Activated naive CD8-positive, alpha-beta T cell treated with anti-CD3 and anti-CD28 coated beads, Interleukin-2, amount 10 ng/mL, durations not matched to agents 7 days and 5 days (primary cell): ENCODE measurements around the gene PLPPR2. TPM values are rescaled to one million over a fixed set of nuclear protein-coding genes. Genes with fewer than 3 reads are reported as not detected.
"Not testable (repeated sequence)": the region's sequence is repeated elsewhere in the genome, so short reads cannot be mapped to it uniquely, and the experiment has no call there.

ENCODE experiments used
- ATAC-seq: fragments of 150-1000 bp; cut with Tn5 transposase; one replicate; pipeline ENCODE4 v1.10.0; 2021; ENCODE audit warnings: low read depth, moderate library complexity
- POLR2A ChIA-PET: fragments of 350-600 bp; sonication (Branson Sonifier 250); formaldehyde crosslinking; loops from one replicate; lab custom pipeline; 2021; ENCODE audit warnings: antibody characterized with exemption; lab: Charles Lee
- DNase-seq: peaks from one replicate; pipeline ENCODE4 v3.0.0; 2021
- H3K27ac Mint-ChIP-seq: one replicate; pipeline ENCODE4 v1.8.0; 2022; ENCODE audit warnings: mild to moderate bottlenecking, mixed read lengths
- H3K27me3 Mint-ChIP-seq: one replicate; pipeline ENCODE4 v1.8.0; 2022; ENCODE audit warnings: mild to moderate bottlenecking, moderate library complexity, mixed read lengths
- H3K36me3 Mint-ChIP-seq: one replicate; pipeline ENCODE4 v1.8.0; 2021; ENCODE audit warnings: mild to moderate bottlenecking, mixed read lengths
- H3K4me1 Mint-ChIP-seq: one replicate; pipeline ENCODE4 v1.8.0; 2021; ENCODE audit warnings: mixed read lengths
- H3K4me3 Mint-ChIP-seq: one replicate; pipeline ENCODE4 v1.8.0; 2022; ENCODE audit warnings: mild to moderate bottlenecking, moderate library complexity, mixed read lengths
- H3K9me3 Mint-ChIP-seq: one replicate; pipeline ENCODE4 v1.8.0; 2021; ENCODE audit warnings: mixed read lengths
- total RNA-seq, 2 experiments: library from RNA; stranded (reverse); gene quantifications; one replicate each; pipeline ENCODE4 v1.2.3, GENCODE V29; 2021

Gene PLPPR2, protein sequence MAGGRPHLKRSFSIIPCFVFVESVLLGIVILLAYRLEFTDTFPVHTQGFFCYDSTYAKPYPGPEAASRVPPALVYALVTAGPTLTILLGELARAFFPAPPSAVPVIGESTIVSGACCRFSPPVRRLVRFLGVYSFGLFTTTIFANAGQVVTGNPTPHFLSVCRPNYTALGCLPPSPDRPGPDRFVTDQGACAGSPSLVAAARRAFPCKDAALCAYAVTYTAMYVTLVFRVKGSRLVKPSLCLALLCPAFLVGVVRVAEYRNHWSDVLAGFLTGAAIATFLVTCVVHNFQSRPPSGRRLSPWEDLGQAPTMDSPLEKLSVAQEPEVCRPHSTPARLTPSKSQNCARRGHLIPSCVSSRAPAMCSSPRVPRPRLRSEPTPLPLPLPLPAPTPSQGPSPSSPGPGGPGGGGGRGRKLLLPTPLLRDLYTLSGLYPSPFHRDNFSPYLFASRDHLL
- 1 to 10 TPM; 5.5 to 6.3 TPM for total RNA-seq

DNA sequence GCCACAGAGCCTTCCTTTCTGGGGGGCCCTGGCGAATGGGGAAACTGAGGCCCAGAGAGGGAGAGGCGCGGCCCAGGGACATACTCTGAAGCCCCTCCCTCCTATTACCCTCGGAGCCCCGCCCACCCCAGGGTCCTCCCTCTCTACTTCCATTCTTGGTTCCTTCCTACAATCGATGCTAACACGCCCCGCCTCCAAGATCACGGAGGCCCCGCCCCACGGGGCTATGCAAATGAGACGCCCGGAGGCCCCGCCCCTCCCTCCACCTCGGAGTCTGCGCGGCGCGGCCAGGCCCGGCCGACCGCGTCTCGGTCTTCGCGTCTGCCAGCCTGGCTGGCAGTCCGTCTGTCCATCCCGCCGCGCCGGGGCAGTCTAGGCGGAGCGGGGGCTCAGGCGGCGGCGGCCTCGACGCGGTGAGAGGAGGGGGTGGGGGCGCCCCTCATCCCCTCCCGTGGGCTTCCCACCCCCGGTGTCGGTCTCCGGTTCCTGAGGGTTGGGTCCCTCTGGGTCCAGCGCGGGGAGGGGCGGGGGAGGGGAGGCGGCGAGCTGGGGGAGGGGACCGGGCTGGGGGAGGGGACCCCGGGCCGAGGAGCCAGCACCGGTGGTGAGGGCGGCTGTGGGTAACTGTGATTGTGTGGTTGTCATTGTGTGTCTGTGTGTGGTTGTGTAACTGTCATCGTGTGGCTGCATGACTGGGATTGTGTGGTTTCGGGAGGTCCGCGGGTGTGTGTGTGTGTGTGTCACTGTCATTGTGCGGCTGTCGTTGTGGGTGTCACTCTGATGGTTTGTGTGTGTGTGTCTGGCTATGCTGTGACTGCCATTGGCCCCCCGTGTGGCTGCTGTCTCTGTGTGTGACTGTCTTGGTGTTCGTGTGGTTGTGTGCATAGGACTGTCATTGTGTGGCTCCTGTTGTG, at the start of gene PLPPR2:
Gene PLPPR2, plus strand, starts transcription at position 273 of the 914 bp plus-strand sequence. CDS start 2,242 bp downstream, outside the sequence.
- peaks cover 24% of the 10 kb centered on the region for H3K27me3 Mint-ChIP-seq
- H3K9me3 Mint-ChIP-seq = no peaks in the 10 kb centered on the region
- DNase-seq (peak; percentile 87), ATAC-seq (peak; percentile 82)
- POLR2A ChIA-PET = no interaction called here
- peaks cover 2% of the 10 kb centered on the region for H3K36me3 Mint-ChIP-seq
- H3K4me1 Mint-ChIP-seq = peaks cover 5% of the 10 kb centered on the region
- H3K27ac Mint-ChIP-seq = no peak within 1 kb of the TSS
- H3K4me3 Mint-ChIP-seq = peak within 1 kb of the TSS; percentile 62

DNA sequence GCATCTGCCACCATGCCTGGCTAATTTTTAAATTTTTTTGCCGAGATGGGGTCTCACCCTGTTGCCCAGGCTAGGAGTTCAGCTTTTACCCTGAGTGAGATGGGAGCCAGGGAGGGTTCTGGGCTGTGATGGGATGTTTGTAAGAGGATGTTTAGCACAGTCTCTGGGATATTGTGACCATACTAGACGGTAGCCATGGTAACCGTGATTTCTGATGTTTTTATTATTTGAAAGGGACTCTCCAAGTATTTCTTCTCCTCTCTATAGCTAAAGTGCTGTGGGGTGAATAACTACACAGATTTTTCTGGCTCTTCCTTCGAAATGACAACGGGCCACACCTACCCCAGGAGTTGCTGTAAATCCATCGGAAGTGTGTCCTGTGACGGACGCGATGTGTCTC, 48.9 kb upstream of the PLPPR2 start:
- POLR2A ChIA-PET = no interaction called here
- DNase-seq (no peak), ATAC-seq (no peak)
- H3K36me3 Mint-ChIP-seq = no peaks in the 10 kb centered on the region
- no peaks in the 10 kb centered on the region for H3K9me3 Mint-ChIP-seq
- H3K4me1 Mint-ChIP-seq = no peaks in the 10 kb centered on the region
- H3K27me3 Mint-ChIP-seq = peaks cover 8% of the 10 kb centered on the region
- no peak overlapping the region for H3K4me3 Mint-ChIP-seq
- no peak overlapping the region for H3K27ac Mint-ChIP-seq

DNA sequence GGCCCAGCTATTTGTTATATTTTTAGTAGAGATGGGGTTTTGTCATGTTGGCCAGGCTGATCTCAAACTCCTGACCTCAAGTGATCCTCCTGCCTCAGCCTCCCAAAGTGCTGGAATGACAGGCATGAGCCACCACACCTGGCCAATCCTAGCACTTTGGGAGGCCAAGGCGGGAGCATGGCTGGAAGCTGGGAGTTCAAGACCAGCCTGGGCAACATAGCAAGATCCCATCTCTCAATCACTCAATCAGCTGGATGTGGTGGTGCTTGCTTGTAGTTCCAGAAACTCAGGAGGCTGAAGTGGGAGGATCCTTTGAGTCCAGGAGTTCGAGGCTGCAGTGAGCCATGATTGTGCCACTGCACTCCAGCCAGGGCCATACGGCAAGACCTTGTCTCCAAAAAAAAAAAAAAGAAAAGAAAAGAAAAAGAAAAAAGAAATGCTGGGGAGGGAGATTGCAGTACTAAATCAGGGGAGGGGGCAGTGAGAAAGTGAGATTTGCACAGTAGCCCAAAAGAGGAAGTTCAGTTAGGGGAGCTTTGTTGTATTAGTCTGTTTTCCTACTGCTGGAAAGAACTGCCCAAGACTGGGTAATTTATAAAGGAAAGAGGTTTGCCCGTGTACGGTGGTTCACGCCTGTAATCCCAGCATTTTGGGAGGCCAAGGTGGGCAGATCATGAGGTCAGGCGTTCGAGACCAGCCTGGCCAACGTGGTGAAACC, 34.8 kb upstream of the PLPPR2 start:
- not testable (repeated sequence) for H3K36me3 Mint-ChIP-seq, H3K27ac Mint-ChIP-seq, H3K4me3 Mint-ChIP-seq, DNase-seq, H3K9me3 Mint-ChIP-seq, ATAC-seq
- Mint-ChIP-seq H3K27me3 (peaks cover 15% of the 10 kb centered on the region), H3K4me1 (peaks cover 31% of the 10 kb centered on the region)
- POLR2A ChIA-PET = interaction anchor here (0.6 kb wide), 1 partner anchor 199 kb away, joined by 3 read pairs; no protein-coding TSS in a partner anchor

DNA sequence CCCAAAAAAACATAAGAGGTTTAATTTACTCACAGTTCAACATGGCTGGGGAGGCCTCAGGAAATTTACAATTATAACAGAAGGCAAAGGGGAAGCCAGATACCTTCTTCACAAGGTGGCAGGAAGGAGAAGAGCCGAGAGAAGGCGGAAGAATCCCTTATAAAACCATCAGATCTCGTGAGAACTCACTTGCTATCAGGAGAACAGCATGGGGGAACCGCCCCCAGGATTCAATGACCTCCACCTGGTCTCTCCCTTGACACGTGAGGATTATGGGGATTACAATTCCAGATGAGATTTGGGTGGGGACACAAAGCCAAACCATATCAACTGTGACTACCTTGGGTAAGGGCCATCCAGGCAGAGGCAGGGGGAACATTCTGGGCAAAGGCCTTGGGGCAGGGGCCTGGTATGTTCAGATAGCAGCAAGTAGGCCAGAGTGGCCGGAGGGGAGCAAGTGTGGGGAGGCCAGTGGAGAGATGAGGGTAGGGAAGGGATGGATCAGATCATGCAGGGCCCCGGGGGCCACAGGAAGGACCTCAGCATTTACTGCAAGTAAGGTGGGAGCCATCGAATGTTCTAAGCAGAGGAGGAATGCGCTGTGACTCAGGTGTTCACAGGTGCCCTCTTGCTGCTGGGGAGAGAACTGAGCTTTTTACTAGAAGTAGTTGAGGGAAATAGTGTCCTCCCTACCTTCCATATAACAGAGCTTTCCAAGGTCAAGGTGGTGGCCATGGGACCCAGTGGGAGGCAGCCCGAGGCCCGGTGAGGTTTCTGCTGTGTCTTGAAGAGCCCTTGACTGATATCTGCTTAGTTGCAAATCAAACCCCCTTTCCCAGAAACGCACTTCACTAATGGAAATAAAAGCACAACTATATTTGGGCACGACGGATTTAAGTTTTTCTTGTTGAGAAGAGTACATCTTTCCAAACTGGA, 33.8 kb upstream of the PLPPR2 start:
- ATAC-seq = no peak
- peaks cover 5% of the 10 kb centered on the region for H3K36me3 Mint-ChIP-seq
- H3K4me3 Mint-ChIP-seq = no peak overlapping the region
- no peaks in the 10 kb centered on the region for H3K9me3 Mint-ChIP-seq
- peaks cover 15% of the 10 kb centered on the region for H3K27me3 Mint-ChIP-seq
- DNase-seq = no peak
- POLR2A ChIA-PET = interaction anchor here (0.5 to 4.1 kb wide), 2 partner anchors 53 to 275 kb away, joined by 7 to 34 read pairs; partner anchors contain the start of gene SWSAP1
- no peak overlapping the region for H3K27ac Mint-ChIP-seq
- peaks cover 31% of the 10 kb centered on the region for H3K4me1 Mint-ChIP-seq

DNA sequence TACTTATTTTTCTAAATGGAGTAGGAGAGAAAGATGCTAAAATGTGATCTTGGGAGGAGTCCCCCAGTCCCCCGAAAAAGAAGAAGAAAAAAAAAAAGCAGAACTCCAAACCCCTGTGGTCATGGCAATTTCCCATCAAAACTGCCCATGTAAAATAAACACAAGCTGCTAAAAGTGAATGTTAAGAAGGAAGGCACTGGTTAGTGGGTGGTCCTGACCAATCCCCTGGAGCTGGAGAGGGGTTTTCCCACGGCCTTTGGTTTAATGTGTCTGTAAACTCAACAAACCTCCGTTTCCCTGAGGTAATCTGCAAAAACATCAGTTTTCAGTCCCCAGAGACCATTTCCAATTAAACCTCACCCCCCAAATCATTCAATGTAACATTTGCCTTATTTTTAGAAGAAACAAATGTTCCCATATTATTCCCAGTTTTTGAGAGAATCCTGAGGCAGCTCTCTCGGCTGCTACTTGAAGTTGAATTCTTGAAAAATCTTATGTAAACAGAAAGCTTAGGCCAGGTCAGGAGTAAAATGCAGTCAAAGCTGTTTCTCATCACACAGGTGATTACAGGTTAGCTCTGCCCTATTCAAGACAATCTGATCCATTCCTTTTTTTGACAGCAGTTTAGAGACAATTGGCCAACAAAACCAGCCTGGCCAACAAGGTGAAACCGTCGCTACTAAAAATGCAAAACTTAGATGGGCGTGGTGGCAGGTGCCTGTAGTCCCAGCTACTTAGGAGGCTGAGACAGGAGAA, 32.8 kb upstream of the PLPPR2 start:
- Mint-ChIP-seq H3K4me3 (no peak overlapping the region), H3K27ac (no peak overlapping the region), H3K36me3 (peaks cover 9% of the 10 kb centered on the region), H3K27me3 (peaks cover 15% of the 10 kb centered on the region), H3K4me1 (peaks cover 31% of the 10 kb centered on the region), H3K9me3 (no peaks in the 10 kb centered on the region)
- ATAC-seq (no peak), DNase-seq (no peak)
- POLR2A ChIA-PET = interaction anchor here (3.2 to 4.1 kb wide), 2 partner anchors 24 to 52 kb away, joined by 13 to 34 read pairs; partner anchors contain the start of genes CCDC159, SWSAP1 and TMEM205

DNA sequence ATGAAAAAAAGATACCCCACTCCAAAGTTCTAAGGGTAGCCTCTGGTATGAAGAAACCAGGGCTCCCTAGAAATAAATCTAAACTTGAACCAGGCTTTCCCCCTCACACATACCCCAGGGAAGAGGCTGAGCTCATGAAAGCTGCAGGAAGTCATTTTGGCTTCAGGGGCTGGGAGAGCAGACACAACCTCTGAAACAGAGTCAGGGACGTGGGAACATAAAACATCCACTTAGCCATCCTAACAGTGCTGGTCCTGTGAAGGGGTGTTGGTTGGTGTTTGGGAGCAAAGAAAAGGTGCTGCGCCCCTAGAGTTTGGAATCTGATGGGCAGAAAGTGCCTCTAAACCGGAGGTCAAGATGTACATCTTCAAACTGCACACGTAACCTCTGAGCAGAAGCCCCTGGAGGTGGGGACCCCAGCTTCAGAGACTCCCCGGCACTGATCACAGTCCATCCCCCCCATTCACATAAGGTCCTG, 31.6 kb upstream of the PLPPR2 start:
- Mint-ChIP-seq H3K27me3 (peaks cover 7% of the 10 kb centered on the region), H3K9me3 (no peaks in the 10 kb centered on the region), H3K4me3 (peak overlapping the region; percentile 69), H3K36me3 (peaks cover 9% of the 10 kb centered on the region), H3K4me1 (peaks cover 30% of the 10 kb centered on the region), H3K27ac (peak overlapping the region; percentile 96)
- no peak for DNase-seq
- peak; percentile 7 for ATAC-seq
- POLR2A ChIA-PET = interaction anchor here (0.6 to 4.1 kb wide), 8 partner anchors 16 to 244 kb away, joined by 3 to 34 read pairs (median 4); partner anchors contain the start of genes CCDC159, RAB3D, SWSAP1 and TMEM205

DNA sequence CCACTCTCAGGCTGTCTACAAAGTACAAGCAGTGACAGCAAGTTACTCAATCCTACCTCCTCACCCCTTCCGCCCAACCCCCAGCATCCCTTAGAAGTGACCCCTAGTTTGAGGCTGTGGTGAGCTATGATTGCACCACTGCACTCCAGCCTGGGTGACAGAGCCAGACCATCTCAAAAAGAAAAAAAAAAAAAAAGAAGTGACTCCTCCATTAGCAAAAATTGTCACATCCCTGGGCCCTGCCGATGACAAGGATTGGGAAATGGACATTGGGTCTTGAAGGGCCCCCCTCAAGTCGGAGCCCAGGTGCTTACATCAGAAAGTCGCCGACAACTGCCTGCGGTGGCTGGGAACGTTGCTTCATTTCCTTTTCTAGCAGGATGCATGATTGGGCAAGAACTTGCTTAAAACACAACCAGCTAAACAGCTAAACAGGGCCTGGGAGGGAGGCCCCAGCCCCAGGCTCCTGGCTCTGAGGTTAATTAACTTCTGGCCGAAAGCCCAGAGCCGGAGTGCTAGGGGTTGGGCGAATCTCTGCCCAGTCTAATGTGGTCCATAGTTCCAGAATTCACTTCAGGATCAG, 31.1 kb upstream of the PLPPR2 start:
- H3K9me3 Mint-ChIP-seq = no peaks in the 10 kb centered on the region
- peaks cover 3% of the 10 kb centered on the region for H3K27me3 Mint-ChIP-seq
- peak; percentile 89 for ATAC-seq
- H3K27ac Mint-ChIP-seq = peak overlapping the region; percentile 96
- peak; percentile 67 for DNase-seq
- POLR2A ChIA-PET = interaction anchor here (0.6 to 4.1 kb wide), 10 partner anchors 12 to 524 kb away, joined by 3 to 34 read pairs (median 3); partner anchors contain the start of genes CCDC159, RAB3D, SWSAP1 and TMEM205
- peaks cover 9% of the 10 kb centered on the region for H3K36me3 Mint-ChIP-seq
- peak overlapping the region; percentile 69 for H3K4me3 Mint-ChIP-seq
- peaks cover 30% of the 10 kb centered on the region for H3K4me1 Mint-ChIP-seq

DNA sequence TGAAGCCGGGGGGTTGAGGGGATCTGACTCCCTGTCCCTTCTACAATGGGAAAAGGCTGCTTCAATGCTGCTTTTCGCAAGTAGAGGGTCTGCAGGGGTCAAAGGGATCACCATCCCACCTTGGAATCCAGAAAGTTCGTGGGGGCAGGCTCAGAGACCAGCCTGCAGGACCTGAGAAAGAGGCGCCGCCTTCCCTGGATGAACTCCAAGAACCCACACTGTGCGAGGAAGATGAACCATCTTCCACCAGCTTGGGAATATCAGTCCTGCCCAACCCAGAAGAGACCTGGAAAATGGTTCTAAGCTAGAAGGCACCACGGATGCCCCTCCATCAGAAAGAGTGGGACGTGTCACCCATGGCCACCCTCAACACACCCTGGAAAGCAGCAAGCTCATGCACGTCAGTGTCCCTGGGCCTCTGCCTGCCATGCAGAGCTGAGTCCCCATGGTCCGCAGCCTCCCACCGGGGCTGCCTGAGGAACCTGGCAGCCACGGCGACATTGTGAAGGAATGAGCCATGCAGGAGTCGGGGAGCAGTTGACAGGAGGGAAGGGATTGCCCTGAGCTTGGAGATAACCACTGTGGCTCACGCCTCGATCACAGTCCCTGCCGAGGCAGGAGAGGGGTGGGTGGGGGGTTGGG, 30.4 kb upstream of the PLPPR2 start:
- peaks cover 3% of the 10 kb centered on the region for H3K27me3 Mint-ChIP-seq
- DNase-seq (no peak), ATAC-seq (peak; percentile 7)
- POLR2A ChIA-PET = interaction anchor here (0.7 to 4.1 kb wide), 7 partner anchors 11 to 525 kb away, joined by 3 to 34 read pairs (median 4); partner anchors contain the start of genes CCDC159, RAB3D, SWSAP1 and TMEM205
- H3K9me3 Mint-ChIP-seq = no peaks in the 10 kb centered on the region
- H3K27ac Mint-ChIP-seq = peak overlapping the region; percentile 96
- H3K4me3 Mint-ChIP-seq = peak overlapping the region; percentile 69
- peaks cover 9% of the 10 kb centered on the region for H3K36me3 Mint-ChIP-seq
- H3K4me1 Mint-ChIP-seq = peaks cover 30% of the 10 kb centered on the region

DNA sequence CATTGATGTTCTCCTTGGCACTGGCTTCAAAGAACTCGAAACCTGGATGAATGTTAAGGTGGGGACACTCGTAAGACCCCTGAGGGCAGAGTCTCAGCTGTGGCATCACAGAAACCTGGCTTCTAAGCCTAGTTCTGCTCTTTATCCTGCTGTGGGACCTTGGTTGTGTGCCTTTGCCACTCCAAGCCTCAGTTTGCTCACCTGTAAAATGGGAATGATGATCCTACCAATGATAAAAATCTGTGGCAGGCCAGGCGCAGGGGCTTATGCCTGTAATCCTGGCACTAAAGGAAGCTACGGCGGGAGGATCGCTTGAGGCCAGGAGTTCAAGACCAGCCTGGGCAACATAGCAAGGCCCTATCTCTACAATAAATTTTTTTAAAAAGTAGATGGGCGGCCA, 29.7 kb upstream of the PLPPR2 start:
- Mint-ChIP-seq H3K4me1 (peaks cover 30% of the 10 kb centered on the region), H3K4me3 (no peak overlapping the region), H3K9me3 (no peaks in the 10 kb centered on the region), H3K27ac (peak overlapping the region; percentile 61), H3K27me3 (no peaks in the 10 kb centered on the region), H3K36me3 (peaks cover 9% of the 10 kb centered on the region)
- ATAC-seq = no peak
- no peak for DNase-seq
- POLR2A ChIA-PET = interaction anchor here (1.3 to 4.1 kb wide), 3 partner anchors 11 to 49 kb away, joined by 3 to 34 read pairs (median 13); partner anchors contain the start of genes CCDC159, SWSAP1 and TMEM205

DNA sequence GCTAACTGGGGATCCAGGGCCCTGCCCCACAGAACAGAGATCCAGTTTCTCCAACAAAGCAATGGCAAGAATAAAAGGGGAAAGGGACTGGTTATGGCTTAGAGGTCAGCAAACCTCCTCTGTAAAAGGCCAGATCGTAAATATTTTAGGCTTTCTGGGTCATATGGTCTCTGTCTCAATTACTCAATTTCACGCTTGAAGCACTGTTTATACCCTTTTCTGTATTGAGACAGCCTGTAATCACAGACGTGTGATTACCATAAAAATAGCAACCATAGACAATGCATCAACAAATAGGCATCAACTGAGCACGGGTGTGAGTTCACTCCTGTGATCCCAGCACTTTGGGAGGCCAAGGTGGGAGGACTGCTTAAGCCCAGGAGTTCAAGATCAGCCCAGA, 25.1 kb upstream of the PLPPR2 start:
- Mint-ChIP-seq H3K27ac (no peak overlapping the region), H3K4me1 (no peaks in the 10 kb centered on the region), H3K27me3 (no peaks in the 10 kb centered on the region), H3K36me3 (peaks cover 16% of the 10 kb centered on the region), H3K9me3 (no peaks in the 10 kb centered on the region), H3K4me3 (no peak overlapping the region)
- no peak for ATAC-seq
- no peak for DNase-seq
- POLR2A ChIA-PET = no interaction called here
